ENCODE measurements around the gene SKI. TPM values are rescaled to one million over a fixed set of nuclear protein-coding genes. Genes with fewer than 3 reads are reported as not detected.

Gene SKI
- total RNA-seq, 1 donor from 2014 or later: 55.7 TPM

- no peaks in the 10 kb centered on the region for H3K27me3 Mint-ChIP-seq
- no peak overlapping the region for H3K4me3 Mint-ChIP-seq
- H3K4me1 Mint-ChIP-seq (ENCODE audit: unreplicated experiment): peaks cover 36% of the 10 kb centered on the region
- no peaks in the 10 kb centered on the region for H3K36me3 Mint-ChIP-seq
- no peak overlapping the region for H3K27ac Mint-ChIP-seq
- TF ChIP-seq, protein P1, sequence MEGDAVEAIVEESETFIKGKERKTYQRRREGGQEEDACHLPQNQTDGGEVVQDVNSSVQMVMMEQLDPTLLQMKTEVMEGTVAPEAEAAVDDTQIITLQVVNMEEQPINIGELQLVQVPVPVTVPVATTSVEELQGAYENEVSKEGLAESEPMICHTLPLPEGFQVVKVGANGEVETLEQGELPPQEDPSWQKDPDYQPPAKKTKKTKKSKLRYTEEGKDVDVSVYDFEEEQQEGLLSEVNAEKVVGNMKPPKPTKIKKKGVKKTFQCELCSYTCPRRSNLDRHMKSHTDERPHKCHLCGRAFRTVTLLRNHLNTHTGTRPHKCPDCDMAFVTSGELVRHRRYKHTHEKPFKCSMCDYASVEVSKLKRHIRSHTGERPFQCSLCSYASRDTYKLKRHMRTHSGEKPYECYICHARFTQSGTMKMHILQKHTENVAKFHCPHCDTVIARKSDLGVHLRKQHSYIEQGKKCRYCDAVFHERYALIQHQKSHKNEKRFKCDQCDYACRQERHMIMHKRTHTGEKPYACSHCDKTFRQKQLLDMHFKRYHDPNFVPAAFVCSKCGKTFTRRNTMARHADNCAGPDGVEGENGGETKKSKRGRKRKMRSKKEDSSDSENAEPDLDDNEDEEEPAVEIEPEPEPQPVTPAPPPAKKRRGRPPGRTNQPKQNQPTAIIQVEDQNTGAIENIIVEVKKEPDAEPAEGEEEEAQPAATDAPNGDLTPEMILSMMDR (conservative IDR thresholded peaks at IDR 0.05): no peak
- no peaks in the 10 kb centered on the region for H3K9me3 Mint-ChIP-seq
- DNase-seq (ENCODE audit: extremely low spot score, unreplicated experiment): no peak
These were observed 46.3 kb downstream of the SKI start for GRCh38 chr1:2274231-2274928.

GRCh38 chr1:2274929-2275475 lies 46.9 kb downstream of the SKI start:
- Mint-ChIP-seq H3K4me3 (no peak overlapping the region), H3K27me3 (no peaks in the 10 kb centered on the region), H3K27ac (peak overlapping the region; percentile 11), H3K4me1 (ENCODE audit: unreplicated experiment) (peaks cover 40% of the 10 kb centered on the region), H3K36me3 (no peaks in the 10 kb centered on the region), H3K9me3 (no peaks in the 10 kb centered on the region)
- DNase-seq (ENCODE audit: extremely low spot score, unreplicated experiment): no peak
- TF ChIP-seq, protein P1 (conservative IDR thresholded peaks at IDR 0.05): no peak

DNA sequence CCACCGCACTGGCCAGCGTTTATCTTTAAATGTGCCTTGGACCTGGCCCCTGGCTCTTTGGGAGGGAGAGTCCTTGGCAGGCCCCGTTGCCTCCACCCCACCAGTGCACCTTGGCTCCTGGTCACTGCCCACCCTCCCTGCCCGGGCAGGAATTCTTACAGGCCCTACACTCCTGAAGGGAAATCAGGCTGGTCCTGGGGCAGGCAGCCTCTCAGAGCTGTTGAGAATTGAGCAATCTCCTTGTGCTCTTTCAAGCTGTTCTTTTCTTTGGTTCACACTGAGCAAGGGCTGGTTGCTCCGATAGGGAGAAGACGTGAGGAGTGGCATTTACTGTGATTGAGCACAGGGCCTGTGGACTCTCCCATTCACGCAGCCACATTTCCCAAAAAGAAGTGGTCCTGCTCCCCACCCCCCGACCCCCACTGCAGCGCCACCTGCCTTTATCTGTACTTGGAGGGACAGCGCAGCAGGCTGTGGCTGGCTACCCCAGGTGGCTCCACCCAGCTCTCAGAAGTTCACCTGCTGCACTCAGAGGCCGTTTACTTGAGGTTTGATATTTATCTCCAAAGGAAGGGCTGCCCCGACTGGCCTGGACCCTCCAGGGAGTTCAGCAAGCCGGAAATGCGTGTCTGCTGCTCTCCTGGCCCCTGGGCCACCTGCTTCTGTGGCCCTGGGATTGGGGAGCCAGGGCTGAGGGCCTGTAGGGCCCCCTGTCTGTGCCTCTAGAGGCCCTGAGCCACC lies 47.8 kb downstream of the SKI start:
- peak overlapping the region; percentile 77 for H3K27ac Mint-ChIP-seq
- TF ChIP-seq, protein P1 (conservative IDR thresholded peaks at IDR 0.05): no peak
- DNase-seq (ENCODE audit: extremely low spot score, unreplicated experiment): no peak
- H3K9me3 Mint-ChIP-seq: no peaks in the 10 kb centered on the region
- peak overlapping the region; percentile 39 for H3K4me3 Mint-ChIP-seq
- H3K4me1 Mint-ChIP-seq (ENCODE audit: unreplicated experiment): peaks cover 40% of the 10 kb centered on the region
- no peaks in the 10 kb centered on the region for H3K36me3 Mint-ChIP-seq
- no peaks in the 10 kb centered on the region for H3K27me3 Mint-ChIP-seq

DNA sequence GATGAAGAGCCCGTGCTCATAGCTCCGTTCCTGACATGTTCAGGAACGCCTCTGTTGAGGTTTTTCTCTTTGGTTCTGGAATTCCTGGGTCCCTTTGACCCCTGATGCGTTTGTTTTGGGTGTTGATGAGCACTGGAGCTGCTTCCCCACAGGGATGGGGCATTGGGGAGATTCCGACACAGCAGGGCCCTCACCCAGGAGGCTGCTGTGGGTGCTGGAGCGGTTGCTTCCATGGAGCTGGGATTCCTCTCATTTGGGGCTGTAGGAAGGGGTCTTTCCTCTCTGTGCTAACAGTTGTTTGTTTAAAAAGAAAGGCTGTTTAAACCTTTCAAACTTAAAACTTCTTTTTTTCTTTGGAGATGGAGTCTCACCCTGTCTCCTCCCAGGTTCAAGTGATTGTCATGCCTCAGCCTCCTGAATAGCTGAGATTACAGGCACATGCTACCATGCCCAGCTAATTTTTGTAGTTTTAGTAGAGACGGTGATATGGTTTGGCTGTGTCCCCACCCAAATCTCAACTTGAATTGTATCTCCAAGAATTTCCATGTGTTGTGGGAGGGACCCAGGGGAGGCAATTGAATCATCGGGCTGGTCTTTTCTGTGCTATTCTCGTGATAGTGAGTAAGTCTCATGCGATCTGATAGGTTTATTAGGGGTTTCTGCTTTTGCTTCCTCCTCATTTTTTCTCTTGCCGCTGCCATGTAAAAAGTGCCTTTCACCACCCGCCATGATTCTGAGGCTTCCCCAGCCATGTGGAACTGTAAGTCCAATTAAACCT lies 48.9 kb downstream of the SKI start:
- no peaks in the 10 kb centered on the region for H3K27me3 Mint-ChIP-seq
- no peak for DNase-seq (ENCODE audit: extremely low spot score, unreplicated experiment)
- H3K9me3 Mint-ChIP-seq: no peaks in the 10 kb centered on the region
- H3K36me3 Mint-ChIP-seq: no peaks in the 10 kb centered on the region
- TF ChIP-seq, protein P1 (conservative IDR thresholded peaks at IDR 0.05): no peak
- H3K4me3 Mint-ChIP-seq: peak overlapping the region; percentile 9
- H3K27ac Mint-ChIP-seq: peak overlapping the region; percentile 77
- H3K4me1 Mint-ChIP-seq (ENCODE audit: unreplicated experiment): peaks cover 39% of the 10 kb centered on the region

DNA sequence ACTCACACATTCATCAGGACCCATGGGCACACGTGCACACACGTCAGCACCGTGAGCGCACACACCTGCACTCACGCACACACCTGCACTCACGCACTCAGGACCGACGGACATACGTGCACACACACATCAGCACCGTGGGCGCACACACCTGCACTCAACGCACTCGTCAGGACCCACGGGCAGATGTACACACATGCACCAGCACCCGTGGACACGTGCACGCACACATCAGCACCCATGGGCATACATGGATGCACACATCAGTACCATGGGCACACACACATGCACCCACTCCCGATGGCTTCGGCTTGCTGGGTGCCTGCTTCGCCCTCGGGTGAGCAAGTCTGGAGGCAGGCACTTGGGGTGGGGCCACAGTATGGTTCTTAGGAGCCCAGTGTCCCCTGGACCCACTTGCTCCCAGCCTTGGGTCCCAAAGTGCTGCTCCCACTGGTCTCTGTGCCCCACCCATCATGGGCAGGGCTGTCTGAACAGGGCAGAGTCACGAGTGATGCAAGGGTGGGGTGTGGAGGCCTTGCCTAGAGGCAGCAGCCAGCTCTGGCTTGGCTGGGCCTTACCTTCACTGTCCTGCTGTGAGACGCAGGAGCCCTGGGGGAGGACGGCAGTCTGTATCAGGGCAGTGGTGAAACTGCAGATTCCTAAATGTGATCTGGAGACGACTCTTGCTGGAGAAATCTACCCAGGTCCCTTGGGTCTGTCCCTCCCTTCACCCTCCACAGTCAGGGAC lies 49.8 kb downstream of the SKI start:
- Mint-ChIP-seq H3K27ac (peak overlapping the region; percentile 77), H3K36me3 (no peaks in the 10 kb centered on the region), H3K27me3 (no peaks in the 10 kb centered on the region), H3K4me1 (ENCODE audit: unreplicated experiment) (peaks cover 34% of the 10 kb centered on the region), H3K9me3 (no peaks in the 10 kb centered on the region), H3K4me3 (no peak overlapping the region)
- TF ChIP-seq, protein P1 (conservative IDR thresholded peaks at IDR 0.05): no peak
- no peak for DNase-seq (ENCODE audit: extremely low spot score, unreplicated experiment)
